ENCODE data around the gene CCDC185. TPM values are rescaled to one million over a fixed set of nuclear protein-coding genes. Genes with fewer than 3 reads are reported as not detected.

Gene CCDC185
- total and polyA plus RNA-seq, 8 donors, result not detected

DNA sequence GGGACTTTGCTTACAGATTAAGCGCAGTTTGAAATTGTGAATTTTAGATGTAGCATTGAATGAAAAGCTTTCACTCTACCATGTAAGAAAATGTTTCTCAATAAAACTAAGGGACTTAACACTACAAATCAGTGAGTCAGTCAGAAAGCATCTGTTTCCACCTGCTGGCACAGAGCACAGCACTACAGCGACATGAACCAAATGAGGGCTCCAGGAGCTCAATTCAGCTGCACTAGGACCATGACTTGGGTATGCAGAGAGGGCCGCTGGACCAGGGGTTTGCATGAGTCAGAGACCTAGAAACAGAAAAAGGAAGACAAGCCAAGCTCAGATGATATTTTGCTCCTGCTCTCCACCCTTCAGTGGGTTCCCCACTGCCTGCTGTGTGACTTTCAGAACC, 34.4 kb upstream of the CCDC185 start:
- intact Hi-C loops (cut with DNase I; ENCODE audit: low total_unique reads), result no loop called here
- H3K9me3 ChIP-seq, result no peaks in the 10 kb centered on the region
- H3K4me3 ChIP-seq, result no peak overlapping the region
- 79 to 90% (median 85%) methylated on average over 3 of the region's 3 CpGs for WGBS, 5 donors
- H3K36me3 ChIP-seq, result no peaks in the 10 kb centered on the region
- DNase-seq, result no peak
- no peak for TF ChIP-seq EP300 (IDR thresholded peaks at IDR 0.05)
- TF ChIP-seq, protein P1, sequence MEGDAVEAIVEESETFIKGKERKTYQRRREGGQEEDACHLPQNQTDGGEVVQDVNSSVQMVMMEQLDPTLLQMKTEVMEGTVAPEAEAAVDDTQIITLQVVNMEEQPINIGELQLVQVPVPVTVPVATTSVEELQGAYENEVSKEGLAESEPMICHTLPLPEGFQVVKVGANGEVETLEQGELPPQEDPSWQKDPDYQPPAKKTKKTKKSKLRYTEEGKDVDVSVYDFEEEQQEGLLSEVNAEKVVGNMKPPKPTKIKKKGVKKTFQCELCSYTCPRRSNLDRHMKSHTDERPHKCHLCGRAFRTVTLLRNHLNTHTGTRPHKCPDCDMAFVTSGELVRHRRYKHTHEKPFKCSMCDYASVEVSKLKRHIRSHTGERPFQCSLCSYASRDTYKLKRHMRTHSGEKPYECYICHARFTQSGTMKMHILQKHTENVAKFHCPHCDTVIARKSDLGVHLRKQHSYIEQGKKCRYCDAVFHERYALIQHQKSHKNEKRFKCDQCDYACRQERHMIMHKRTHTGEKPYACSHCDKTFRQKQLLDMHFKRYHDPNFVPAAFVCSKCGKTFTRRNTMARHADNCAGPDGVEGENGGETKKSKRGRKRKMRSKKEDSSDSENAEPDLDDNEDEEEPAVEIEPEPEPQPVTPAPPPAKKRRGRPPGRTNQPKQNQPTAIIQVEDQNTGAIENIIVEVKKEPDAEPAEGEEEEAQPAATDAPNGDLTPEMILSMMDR (IDR thresholded peaks at IDR 0.05), result no peak
- no peak for TF ChIP-seq POLR2A (IDR thresholded peaks at IDR 0.05)
- TF ChIP-seq POLR2AphosphoS5 (IDR thresholded peaks at IDR 0.05), result no peak
- H3K27ac ChIP-seq, result no peak overlapping the region
- H3K27me3 ChIP-seq, result peaks cover 0 to 37% (median 7%) of the 10 kb centered on the region in 3 donors
- H3K4me1 ChIP-seq, result peaks cover 13 to 18% (median 16%) of the 10 kb centered on the region in 4 donors

DNA sequence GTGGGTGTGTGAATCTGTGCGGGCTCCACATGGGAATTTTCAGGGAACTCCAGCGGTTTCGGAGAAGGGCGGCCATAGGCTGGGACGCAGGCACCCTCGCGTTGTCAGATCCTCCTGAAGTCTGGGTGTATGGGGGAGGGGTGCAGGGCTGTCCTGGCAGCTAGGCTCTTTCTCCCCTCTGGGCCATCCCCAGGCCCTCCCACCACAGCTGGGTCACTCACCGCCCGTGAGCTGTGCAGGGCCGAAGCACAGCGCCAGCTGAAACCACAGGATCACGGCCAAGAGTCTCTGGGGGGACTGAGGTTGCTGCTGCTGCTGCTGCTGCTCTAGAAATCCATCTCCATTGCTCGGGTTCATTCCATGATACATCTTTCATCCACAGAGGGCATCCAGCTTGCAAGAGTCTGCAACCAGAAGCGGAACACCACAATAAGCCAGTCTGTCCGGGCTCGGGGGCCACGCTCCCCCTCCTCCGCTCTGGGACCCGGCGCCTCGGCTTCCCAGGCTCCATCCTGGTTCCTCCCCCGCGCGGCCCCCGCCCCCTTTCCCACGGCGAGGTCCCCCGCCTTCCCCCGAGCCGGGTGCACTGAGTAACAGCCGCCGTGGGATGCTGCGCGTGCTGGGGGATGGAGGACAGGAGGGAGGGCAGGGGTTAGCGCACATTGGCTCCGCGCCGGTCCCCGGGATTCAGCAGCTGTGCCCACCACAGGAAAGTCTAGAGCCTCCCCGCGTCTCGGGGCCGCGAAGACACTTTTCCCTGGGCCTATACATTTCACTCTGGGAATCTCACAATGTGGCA, 30.0 kb upstream of the CCDC185 start:
- no peak for TF ChIP-seq EP300 (IDR thresholded peaks at IDR 0.05)
- TF ChIP-seq, protein P1 (IDR thresholded peaks at IDR 0.05), result no peak
- TF ChIP-seq POLR2AphosphoS5 (IDR thresholded peaks at IDR 0.05), result no peak
- no peak for TF ChIP-seq POLR2A (IDR thresholded peaks at IDR 0.05)
- no peaks in the 10 kb centered on the region for H3K9me3 ChIP-seq
- peaks cover 22 to 30% (median 27%) of the 10 kb centered on the region in 4 donors for H3K4me1 ChIP-seq
- peak overlapping the region in 3 of 5 donors; percentile 48 to 75 (median 64) for H3K27ac ChIP-seq
- H3K27me3 ChIP-seq, result peaks cover 0 to 63% (median 21%) of the 10 kb centered on the region in 3 donors
- 0 to 3% (median 2%) methylated on average over 24 to 44 of the region's 44 CpGs for WGBS, 5 donors
- peak overlapping the region; percentile 55 to 69 (median 62) for H3K4me3 ChIP-seq
- DNase-seq, result peak in 1 of 2 donors; percentile 70
- H3K36me3 ChIP-seq, result no peaks in the 10 kb centered on the region
- intact Hi-C loops (cut with DNase I; ENCODE audit: low total_unique reads), result no loop called here

DNA sequence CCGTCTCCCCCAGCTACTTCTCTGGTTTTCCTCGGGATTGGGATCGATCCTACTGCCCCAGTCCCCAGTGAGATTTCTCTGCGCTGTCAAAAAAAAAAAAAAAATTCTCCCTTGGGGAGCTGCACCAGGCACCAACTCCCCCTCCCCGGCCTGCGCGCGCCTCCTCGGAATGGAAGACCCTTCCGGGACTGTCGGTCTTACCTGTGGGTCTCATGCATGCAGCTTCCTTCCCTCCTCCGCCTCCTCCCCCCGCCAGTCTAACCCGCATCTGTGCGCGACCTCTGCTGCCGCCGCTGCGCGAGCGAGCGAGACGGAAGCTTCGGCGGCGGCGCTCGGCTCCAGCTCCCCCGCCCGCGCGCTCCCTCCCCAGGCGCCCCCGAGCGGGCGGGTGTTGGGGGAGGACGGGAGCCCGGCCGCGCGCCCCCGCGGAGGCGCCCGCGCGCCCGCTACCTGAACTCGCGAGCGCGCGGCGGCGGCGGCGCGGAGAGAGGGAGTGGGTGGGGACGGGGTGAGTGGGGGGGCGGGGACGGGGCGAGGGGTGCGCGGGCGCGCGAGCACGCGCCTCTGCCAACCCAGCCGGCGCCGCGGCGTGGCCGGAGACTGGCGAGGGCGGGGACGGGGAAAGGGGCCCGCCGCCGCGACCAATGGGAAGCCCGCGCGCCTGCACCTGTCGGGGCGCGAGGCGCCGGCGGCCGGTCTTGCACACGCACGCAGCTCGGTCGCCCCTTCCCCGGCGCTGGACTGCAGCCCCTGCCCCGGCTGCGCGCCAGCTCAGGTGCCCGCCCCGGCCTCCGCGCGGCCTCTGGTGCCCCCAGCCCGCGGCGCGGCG, 29.1 kb upstream of the CCDC185 start, which contains the start of gene SUSD4:
Gene SUSD4 (minus strand): TSS at position 321 of the 829 bp plus-strand sequence. CDS start 751 bp downstream, outside the sequence.
- TF ChIP-seq POLR2AphosphoS5 (IDR thresholded peaks at IDR 0.05) (no peak), POLR2A (IDR thresholded peaks at IDR 0.05) (no peak), EP300 (IDR thresholded peaks at IDR 0.05) (no peak)
- TF ChIP-seq, protein P1 (IDR thresholded peaks at IDR 0.05), result no peak
- peak; percentile 82 to 91 for DNase-seq
- intact Hi-C loops (cut with DNase I; ENCODE audit: low total_unique reads), result no loop called here
- Histone ChIP-seq H3K4me1 (peaks cover 22 to 30% (median 27%) of the 10 kb centered on the region in 4 donors), H3K9me3 (no peaks in the 10 kb centered on the region), H3K4me3 (peak within 1 kb of the TSS; percentile 55 to 69 (median 62)), H3K27ac (peak within 1 kb of the TSS in 3 of 5 donors; percentile 48 to 75 (median 64)), H3K36me3 (no peaks in the 10 kb centered on the region), H3K27me3 (peaks cover 0 to 63% (median 21%) of the 10 kb centered on the region in 3 donors)
- WGBS, 5 donors, result 0 to 4% (median 1%) methylated on average over 22 to 94 of the region's 111 CpGs

Data from stomach (tissue), 9 donors.